DMS153 treated with DMSO at 0.1 percent for 48 hours (cell line): ENCODE measurements around the gene CCM2.
A peak's percentile ranks its signal among the peaks of the same experiment; 100 is the strongest.

Experiments
- DNase-seq: peaks from one replicate; lab custom pipeline; 2025; ENCODE audit not compliant: unreplicated experiment; lab: John Stamatoyannopoulos, UW

CCM2 gene

GRCh38 chr7:45000093-45001032 is at the start of gene CCM2:
Gene CCM2 (plus strand): TSS chr7:45000201. CDS start chr7:45000334, 133 bp downstream.
- no peak for DNase-seq

- no peak for DNase-seq
Measured at GRCh38 chr7:44953156-44953555, 46.8 kb upstream of the CCM2 start.

GRCh38 chr7:44955733-44956132 is 44.3 kb upstream of the CCM2 start:
- DNase-seq = no peak

DNA sequence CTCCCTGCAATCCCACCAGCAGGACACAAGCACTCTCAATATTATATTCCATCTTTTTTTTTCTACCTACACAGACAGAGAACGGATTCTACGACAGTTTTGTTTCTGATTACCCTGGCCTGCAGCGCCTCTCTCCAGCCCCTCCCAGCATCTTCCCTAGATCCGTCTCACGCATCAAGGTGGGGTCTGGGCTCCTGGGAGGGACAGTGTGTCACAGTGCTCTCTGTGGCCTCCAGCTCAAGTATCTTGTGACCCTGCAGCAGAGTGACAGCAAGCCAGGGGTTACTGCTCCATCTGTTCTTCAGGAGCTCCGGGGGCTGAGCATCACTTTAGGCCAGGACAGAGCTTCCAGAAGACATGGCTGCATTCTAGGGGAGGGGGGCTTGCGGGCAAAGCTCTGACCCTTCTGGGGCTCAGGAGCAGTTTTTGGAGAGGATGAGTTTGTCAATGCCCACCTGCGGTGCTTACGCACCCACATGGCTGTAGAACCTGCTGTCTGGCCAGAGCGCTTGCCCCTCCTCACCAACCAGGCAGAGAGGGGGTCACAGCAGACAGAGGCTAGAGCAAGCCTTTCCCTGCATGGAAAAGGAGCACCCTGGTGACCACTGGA is 43.7 kb upstream of the CCM2 start:
- DNase-seq = no peak

DNA sequence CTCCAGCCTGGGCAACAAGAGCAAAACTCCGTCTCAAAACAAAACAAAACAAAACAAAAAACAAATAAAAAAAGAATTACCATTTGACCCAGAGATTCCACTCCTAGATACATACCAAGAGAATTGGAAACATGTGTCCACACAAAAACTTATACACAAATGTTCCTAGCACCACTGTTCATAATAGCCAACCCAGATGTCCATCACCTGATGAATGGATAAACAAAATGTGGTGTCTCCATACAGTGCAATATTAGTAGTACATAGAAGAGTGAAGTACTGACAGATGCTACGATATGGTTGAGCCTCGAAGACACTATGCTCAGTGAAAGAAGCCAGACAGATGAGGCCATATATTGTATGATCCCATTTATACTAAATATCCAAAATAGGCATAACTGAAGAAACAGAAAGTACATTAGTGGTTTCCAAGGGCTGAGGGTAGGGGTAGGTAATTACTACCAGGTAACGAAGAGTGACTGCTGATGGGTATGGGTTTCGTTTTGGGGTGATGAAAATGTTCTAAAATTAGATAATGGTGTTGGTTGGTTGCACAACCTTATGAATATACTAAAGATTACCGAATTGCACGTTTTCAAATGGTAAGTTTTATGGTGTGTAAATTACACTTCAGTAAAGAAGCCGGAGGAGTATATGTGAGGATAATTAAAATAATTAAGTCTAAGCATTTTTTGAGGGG is 41.2 kb upstream of the CCM2 start:
- DNase-seq = no peak

DNA sequence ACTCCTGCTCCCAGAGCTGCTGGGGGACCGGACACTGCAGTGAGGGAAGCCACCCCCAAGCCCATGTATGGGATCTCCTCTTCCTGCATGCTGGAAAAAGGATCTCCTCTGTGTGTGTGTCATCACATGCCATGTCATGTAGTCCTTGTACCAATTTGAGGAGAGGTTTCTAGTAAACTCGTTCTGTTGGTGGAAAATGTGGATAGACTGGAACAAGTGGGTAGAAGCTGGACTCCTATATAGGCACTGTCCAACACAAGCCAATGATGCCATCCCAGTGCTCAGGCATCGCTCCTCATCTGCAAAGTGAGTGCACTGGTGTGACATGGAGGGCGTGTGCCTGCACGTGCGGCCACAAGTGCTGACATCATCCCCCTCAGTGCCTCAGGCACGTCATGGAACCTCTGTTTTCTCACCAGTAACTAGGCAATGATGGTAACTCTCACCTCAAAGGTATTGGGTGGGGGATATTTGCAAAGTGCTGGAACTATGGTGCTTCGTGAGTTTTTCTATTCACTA is 40.5 kb upstream of the CCM2 start:
- DNase-seq = no peak

DNA sequence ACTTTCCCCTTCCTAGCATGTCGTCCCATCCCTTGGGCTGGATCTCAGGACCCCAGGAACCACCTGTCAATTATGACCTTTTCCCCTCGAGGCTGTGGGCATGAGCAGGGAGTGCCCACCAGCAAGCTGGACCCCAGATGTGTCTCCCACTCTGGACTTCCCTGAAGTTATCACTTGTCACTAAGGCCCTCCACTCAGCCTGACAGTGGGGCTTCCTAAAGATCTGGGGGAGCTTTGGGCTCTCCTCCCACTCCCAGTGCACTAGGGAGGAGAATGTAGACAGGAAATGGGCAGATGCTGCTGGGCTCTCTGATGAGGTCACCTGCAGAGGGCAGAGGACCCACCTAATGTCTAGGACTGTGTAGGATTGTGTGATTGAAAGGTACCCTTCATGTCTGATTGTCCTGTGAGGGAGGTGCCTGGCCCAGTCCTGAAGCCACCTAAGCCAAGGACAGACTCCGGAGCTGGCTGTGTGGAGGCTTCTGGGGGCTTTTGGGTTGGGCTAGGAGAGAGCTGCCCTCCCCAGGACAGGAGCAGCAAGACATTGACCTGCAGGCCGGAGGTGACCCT is 39.9 kb upstream of the CCM2 start:
- DNase-seq = no peak

- no peak for DNase-seq
Measured at GRCh38 chr7:44961844-44962482, 38.0 kb upstream of the CCM2 start.

GRCh38 chr7:44962483-44963251 is 37.3 kb upstream of the CCM2 start:
- peak; percentile 16 for DNase-seq

DNA sequence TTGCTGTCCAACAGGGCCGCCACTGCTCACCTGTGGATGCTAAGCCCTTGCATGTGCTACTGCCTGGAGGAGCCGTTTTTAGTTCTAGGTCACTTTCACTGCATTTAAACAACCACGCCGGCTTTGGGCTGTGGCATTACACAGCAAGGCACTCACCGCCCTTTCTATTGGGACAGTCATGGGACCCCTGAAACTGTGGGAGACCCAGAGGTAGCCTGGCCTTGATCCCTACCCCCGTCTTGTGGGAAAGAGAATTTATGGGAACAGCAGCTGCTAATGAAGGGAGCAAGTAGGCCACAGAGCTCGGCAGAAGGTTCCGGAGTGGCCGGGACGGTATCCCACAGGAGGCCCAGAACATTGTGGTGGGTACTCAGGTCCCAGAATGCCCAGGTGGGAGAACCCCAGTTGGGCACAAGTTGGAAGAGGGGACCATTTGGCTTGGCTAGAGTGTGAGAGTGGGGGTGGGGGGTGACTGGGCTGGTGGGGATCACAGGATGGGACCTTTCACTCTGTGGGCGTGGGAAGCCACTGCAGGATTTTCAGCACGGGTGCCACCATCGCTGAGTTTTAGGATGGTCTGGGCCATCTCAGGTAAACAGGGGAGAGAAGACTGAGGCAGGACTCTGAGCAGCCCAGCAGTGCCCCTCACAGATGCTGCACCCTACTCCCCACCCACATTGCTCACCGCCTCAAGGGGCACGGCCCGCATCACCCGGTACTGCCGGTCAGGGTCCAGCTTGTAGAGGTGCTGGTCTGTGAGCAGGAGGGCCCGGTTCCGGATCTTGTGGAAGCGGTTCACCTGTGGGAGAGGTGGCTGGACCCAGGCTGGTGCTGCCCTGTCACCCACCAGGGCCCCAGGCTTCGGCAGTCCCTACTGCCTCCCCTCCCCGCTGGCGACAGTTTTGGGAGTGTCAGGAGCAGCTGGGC is 36.4 kb upstream of the CCM2 start:
- no peak for DNase-seq

DNA sequence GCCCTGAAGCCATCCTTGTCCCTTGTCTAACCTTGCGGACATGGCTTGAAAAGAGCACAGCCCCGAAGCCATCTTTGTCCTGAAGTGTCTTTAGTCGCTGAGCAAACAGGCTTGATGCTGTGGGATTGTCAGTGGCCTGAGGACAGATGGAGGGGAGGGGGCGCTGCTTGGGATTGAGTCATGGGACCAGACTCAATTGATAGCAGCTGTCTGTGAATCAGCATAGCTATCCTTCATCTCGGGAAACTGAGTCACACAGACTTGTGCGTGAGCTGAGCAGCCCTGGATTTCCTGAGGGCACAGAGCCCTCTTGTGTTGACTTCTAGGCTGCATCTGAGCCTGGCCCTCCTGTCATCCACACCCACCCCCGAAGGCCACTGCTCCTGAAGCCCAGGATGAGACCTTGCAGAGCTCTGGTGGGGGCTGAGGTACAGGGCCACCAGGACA is 35.6 kb upstream of the CCM2 start:
- no peak for DNase-seq

DNA sequence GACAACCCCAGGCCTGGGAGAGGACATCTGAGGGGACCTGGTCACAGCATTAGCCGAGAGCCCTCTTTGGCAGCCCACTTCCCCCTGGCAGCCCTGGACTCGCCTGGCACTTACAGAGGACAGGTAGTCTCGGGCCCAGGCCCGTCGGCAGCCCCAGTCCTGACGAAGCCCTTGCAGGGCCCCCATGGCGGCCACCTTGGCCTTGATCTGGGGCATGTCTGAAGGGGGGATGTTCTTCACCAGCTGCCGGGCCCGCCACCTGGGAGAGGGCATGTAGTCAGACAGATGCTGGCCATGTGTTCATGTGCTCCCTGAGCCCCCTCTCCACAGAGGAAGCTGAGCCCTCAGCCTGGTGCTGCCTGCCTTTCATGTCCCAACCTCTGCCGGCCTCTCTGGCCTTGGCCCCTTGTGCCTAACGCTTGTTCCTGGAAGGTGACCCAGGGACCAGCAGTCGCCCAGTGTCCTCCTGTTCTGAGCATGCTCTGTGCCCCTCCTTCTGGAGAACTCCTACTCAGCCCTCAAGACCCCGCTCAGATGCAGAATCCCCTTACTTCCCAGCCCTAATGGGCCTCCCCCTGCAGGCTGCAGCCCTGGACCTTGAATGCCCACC is 35.1 kb upstream of the CCM2 start:
- DNase-seq = no peak

GRCh38 chr7:44965441-44965903 is 34.5 kb upstream of the CCM2 start:
- no peak for DNase-seq

GRCh38 chr7:44965937-44966730 is 33.9 kb upstream of the CCM2 start:
- DNase-seq = no peak

GRCh38 chr7:44966731-44967538 is 33.1 kb upstream of the CCM2 start:
- no peak for DNase-seq

DNA sequence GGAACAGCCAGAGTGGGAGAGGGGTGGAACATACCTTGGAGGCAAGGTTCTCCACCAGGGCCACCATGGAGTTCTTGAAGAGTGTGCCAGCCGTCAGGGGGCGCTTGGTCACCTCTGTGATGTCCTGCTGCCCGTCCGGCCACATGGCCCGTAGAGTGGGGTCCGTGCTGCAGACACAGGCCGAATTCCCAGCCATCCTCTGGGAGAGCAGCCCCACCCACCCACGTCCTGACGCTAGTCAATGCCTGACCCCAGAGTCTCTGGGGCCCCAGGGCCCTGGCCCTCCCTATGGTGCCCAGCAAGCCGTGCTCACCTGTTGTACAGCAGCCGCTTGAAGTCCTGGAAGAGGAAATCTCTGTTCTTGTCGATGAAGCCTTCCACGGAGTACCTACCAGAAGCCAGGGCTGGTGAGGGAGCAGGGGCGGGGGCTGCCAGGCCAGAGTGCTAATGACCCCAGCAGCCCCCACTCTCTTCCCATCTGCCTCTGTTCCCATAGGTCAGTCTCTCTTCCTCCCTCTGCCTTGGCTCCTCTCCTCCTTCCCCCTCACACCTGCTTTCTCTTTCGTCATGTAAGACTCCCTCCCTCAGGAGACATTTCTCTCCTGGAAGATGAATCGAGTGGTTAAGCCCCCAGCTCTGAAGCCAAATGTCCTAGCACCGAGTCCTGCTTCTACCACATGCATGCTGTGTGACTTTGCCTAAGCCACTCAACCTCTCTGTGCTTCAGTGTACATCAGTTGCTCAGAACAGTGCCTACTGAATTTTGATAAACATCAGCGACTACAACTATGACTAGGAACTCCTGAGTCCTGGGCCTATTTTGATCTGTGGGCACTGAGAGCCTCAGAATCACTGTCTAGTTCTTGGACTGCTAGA is 32.2 kb upstream of the CCM2 start:
- DNase-seq = no peak
